Fibroblast of villous mesenchyme (primary cell): ENCODE measurements around the gene KCTD3. TPM values are rescaled to one million over a fixed set of nuclear protein-coding genes. Genes with fewer than 3 reads are reported as not detected.

ENCODE experiments used
- DNase-seq: peaks from one replicate; pipeline ENCODE4 v3.0.0-alpha.2; 2010; ENCODE audit warnings: low read depth
- H3K4me3 ChIP-seq: 2 replicates; pipeline ENCODE4 v1.5.1; 2011; ENCODE audit warnings: low read depth, mild to moderate bottlenecking, low read length
- total RNA-seq: library from RNA; depleted of rRNA; stranded (reverse); fragments of >200 nt; gene quantifications from 2 replicates; pipeline ENCODE4 v1.2.3, GENCODE V29; 2012
- TF ChIP-seq, protein P1 (sequence below): IDR thresholded peaks from 2 replicates; pipeline ENCODE4 v1.5.1; 2012; ENCODE audit warnings: low read depth, mild to moderate bottlenecking, low read length; ENCODE audit not compliant: insufficient read depth

Gene KCTD3
- 38.0 and 60.9 TPM in 2 replicates for total RNA-seq

DNA sequence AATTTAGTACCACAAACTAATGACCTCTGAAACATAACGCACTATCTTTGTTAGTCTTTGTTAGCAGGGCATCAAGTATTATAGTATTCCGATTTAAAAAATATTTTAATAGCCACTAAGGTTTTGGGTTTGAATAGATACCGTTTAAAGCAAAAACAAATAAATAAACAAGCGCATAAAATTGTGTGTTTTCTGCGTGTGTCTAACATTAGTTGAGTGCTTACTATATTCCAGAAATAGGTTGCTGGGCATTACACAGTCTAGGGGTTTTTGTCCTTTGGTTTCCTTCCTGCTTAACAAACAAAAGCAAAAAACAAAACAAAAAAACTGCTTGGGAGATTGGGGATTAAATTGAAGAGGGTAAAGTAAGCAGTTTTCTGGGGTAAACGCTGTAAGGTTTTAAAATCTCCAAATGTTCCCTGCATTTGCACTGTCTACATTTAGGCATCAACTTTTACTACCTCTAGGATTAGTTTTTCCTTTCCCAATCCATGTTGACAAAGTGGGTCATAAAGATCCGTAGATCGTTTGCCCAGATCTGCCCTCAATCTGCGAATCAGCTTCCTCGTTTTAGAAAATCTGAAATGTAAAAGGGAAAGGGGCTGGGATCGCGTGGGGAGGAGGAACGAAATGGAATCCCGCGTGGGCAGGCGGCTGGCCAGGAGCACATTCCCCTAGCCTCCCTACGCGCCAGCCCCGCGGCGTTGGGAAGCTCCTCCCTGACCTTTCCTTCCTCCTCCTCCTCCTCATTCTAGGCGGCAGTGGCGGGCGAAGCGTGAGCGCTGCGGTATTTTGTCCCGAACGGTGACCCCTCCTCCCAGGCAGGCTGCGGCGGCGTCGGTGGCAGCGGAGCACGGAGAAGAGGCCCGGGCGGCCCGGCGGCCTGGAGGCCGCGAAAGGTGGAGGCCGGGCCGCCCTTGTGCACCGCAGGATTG lies at the start of gene KCTD3:
Gene KCTD3, plus strand, starts transcription at position 749 of the 935 bp plus-strand sequence. CDS start 382 bp downstream, outside the sequence.
- TF ChIP-seq, protein P1, sequence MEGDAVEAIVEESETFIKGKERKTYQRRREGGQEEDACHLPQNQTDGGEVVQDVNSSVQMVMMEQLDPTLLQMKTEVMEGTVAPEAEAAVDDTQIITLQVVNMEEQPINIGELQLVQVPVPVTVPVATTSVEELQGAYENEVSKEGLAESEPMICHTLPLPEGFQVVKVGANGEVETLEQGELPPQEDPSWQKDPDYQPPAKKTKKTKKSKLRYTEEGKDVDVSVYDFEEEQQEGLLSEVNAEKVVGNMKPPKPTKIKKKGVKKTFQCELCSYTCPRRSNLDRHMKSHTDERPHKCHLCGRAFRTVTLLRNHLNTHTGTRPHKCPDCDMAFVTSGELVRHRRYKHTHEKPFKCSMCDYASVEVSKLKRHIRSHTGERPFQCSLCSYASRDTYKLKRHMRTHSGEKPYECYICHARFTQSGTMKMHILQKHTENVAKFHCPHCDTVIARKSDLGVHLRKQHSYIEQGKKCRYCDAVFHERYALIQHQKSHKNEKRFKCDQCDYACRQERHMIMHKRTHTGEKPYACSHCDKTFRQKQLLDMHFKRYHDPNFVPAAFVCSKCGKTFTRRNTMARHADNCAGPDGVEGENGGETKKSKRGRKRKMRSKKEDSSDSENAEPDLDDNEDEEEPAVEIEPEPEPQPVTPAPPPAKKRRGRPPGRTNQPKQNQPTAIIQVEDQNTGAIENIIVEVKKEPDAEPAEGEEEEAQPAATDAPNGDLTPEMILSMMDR = no peak
- peak within 1 kb of the TSS; percentile 77 for H3K4me3 ChIP-seq
- peak; percentile 76 for DNase-seq

DNA sequence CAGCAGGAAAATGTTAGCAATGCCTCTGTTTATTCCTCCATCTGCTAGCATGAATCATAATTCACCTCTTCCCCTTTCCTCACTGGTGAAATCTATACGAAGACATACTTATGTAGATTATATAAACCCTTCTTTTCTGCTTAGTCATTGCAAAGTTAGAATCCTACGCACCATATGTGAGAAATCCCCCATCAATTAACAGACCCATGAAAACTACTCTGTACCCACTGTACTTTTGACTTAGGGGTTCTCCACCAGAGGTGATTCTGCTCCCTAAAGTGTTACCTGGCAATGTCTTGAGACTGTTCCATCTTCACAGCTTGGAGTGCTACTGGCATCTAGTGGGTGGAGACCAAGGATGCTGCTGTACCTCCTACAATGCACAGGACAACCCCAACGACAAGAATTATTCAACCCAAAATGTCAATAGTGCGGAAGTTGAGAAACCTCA lies 49.6 kb upstream of the KCTD3 start:
- H3K4me3 ChIP-seq = no peak overlapping the region
- DNase-seq = peak; percentile 53

DNA sequence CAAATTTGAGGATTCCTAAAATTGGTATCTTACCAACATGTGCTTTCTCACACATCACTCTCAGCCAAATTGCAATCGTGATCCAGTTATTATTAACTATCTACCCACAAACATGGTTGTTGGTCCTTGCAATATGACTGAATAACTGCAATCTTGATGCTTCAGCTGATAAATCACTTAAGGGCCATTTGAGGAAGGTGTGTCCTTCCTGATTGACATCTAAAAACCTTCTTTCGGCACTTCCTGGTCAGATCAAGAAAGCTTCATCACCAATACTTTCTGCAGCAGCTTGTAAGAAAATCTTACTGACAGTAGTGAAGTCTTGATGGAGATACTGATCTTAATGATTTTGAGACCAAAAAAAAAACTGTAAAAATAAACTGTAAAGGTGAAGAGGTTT lies 48.5 kb upstream of the KCTD3 start:
- TF ChIP-seq, protein P1 = no peak
- H3K4me3 ChIP-seq = no peak overlapping the region
- DNase-seq = no peak

More for the DNA sequence above, 49.6 kb upstream of the KCTD3 start:
- TF ChIP-seq, protein P1 = peak; percentile 48

DNA sequence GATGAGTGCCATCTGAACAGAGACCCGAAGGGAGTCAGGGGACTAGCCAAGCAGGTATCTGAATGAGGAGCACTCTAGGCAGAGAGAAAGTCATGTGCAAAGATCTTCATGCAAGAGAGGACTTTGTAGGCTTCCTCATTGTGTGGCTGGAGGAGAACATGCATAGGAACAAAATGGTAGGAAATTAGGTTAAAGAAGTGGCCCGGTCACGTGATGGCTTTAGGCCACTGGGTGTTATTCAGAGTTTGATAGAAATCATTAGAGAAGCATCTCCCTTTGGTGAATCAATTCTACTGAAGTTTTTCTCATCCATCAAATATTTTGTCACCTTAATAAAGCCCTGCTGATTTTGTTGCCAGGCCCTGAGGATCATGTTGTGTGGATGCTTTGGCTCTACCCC lies 45.8 kb upstream of the KCTD3 start:
- TF ChIP-seq, protein P1 = no peak
- no peak for DNase-seq
- no peak overlapping the region for H3K4me3 ChIP-seq

DNA sequence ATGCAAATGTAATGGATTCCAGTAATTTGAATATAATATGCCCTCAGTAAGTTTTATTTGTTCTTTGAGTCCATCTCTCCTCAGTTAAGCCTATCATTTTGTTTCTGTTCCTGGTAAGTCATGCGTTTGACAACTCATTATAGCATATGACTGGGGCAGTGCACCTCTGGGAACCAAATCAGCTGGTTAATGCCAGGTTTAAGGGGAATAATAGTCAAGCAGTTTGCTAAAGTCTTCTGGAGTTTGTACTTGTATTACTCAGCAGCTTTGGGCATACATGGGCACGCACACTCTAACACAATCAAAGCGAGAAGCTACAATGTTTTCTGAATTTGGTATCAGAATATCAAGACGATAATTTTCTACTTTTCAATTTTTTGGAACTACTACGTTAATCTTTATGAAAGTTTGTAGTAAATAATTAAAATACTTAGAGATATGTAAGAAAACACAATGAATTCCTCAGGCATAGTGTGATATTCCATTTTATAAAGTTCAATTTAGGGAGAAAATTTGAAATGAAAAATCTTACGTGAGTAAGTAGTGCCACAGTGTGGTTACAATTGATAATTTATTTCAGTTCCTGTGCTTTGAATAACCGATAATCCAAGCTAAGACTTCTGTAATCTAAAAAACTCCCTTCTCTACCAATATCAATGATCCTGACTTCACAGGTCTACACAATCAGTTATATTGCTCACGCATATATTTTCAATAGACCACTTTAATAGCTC lies 43.8 kb upstream of the KCTD3 start:
- no peak overlapping the region for H3K4me3 ChIP-seq
- TF ChIP-seq, protein P1 = peak; percentile 16
- DNase-seq = peak; percentile 21

DNA sequence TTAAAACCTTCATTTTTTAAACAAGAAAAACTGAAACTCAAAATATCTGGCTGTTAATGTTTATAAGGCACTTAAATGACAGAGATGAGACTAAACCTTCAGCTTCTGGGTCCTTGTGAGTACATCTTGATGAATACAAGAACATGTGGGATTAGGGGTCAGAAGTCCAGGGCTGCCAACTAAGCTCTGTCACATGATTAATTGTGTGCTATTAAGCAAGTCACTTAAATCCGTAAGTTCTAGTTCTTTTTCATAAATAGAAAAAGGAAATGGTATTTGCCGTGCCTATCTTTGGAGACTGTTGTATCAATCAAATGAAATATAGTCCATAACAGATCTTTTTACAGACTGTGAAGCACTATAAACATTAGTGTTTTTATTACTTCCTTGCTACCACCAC lies 43.2 kb upstream of the KCTD3 start:
- DNase-seq = peak; percentile 34
- no peak overlapping the region for H3K4me3 ChIP-seq
- TF ChIP-seq, protein P1 = no peak
